Putamen (tissue), 1 donor: ENCODE results near the gene HDAC1.

Source experiments
- DNase-seq: peaks from one replicate; pipeline ENCODE4 v3.0.0-alpha.2; 2016; ENCODE audit warnings: low spot score

The HDAC1 gene

GRCh38 chr1:32373996-32374592 lies 82.2 kb downstream of the HDAC1 start:
- no peak for DNase-seq

- no peak for DNase-seq
Observed at GRCh38 chr1:32376199-32376598, 84.3 kb downstream of the HDAC1 start.

- no peak for DNase-seq
Observed at GRCh38 chr1:32377541-32378220, 85.8 kb downstream of the HDAC1 start.

GRCh38 chr1:32380057-32380456 lies 88.2 kb downstream of the HDAC1 start:
- DNase-seq, result no peak
